Measurements from ENCODE around the gene TRIP12.

DNA sequence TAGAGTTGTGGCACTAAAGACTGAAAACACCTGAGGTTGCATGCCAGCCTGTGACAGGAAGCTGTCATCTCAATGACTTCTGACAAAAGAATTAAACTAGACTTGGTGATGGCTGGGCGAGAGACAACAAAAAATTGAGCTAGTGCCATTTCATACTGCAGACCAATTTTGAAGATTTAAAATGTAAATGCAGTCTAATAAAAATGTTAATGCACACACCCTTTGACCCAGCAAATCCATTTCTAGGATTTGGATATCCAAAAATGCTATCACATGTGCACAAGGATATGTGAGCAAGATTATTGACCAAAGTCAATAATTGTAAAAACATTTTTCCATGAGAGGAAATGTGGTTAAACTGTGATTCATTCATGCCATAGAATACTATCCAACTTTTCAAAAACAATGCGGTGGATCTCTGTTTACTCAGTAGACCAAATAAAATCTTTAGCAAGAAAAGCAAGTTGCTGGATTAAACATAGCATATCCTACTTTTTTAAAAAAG is 6.1 kb upstream of the TRIP12 start:
- no peak for TF ChIP-seq EZH2 (IDR thresholded peaks at IDR 0.05; ENCODE audit: borderline replicate concordance, low read depth, low read length, severe bottlenecking)
- no peak for TF ChIP-seq CTCF (IDR thresholded peaks at IDR 0.05; ENCODE audit: extremely low read depth in 1 of 2, insufficient read depth in 1 of 2, low read depth in 1 of 2, low read length in 2 of 2)
- TF ChIP-seq POLR2AphosphoS5 (IDR thresholded peaks at IDR 0.05; ENCODE audit: insufficient read depth, low read depth, low read length), result no peak
- no peak for TF ChIP-seq MYC (IDR thresholded peaks at IDR 0.05; ENCODE audit: low read depth, low read length)
- TF ChIP-seq, protein P1, sequence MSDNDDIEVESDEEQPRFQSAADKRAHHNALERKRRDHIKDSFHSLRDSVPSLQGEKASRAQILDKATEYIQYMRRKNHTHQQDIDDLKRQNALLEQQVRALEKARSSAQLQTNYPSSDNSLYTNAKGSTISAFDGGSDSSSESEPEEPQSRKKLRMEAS (IDR thresholded peaks at IDR 0.05; ENCODE audit: insufficient read depth, insufficient read length), result no peak
- TF ChIP-seq GATA2 (IDR thresholded peaks at IDR 0.05; ENCODE audit: insufficient read depth, insufficient read length, low read depth, low read length), result no peak
- TF ChIP-seq POLR2A (IDR thresholded peaks at IDR 0.05; ENCODE audit: low read depth, low read length), result no peak
